Endodermal cell (in vitro differentiated cells): ENCODE data around the gene CAMSAP1. TPM values are rescaled to one million over a fixed set of nuclear protein-coding genes. Genes with fewer than 3 reads are reported as not detected.

Experiments used
- DNase-seq: peaks from one replicate; pipeline ENCODE4 v3.0.0-alpha.2; 2017
- H3K27ac ChIP-seq: 2 replicates; pipeline ENCODE4 v1.5.1; 2013; ENCODE audit warnings: mild to moderate bottlenecking, low read depth, low read length, moderate library complexity
- H3K27me3 ChIP-seq: 2 replicates; pipeline ENCODE4 v1.6.1; 2013; ENCODE audit warnings: mild to moderate bottlenecking, low read length, moderate library complexity; ENCODE audit not compliant: insufficient read depth, control insufficient read depth, poor library complexity, severe bottlenecking
- H3K36me3 ChIP-seq: 2 replicates; pipeline ENCODE4 v1.7.0; 2013; ENCODE audit warnings: mild to moderate bottlenecking, low read length, moderate library complexity; ENCODE audit not compliant: control insufficient read depth, insufficient read depth
- H3K4me1 ChIP-seq: one replicate; pipeline ENCODE4 v1.7.0; 2013; ENCODE audit warnings: low read length; ENCODE audit not compliant: control insufficient read depth, insufficient read depth
- H3K4me3 ChIP-seq: 2 replicates; pipeline ENCODE4 v1.5.1; 2013; ENCODE audit warnings: mild to moderate bottlenecking, low read length, moderate library complexity
- H3K9ac ChIP-seq: 2 replicates; pipeline ENCODE4 v1.6.1; 2013; ENCODE audit warnings: mild to moderate bottlenecking, low read length, moderate library complexity; ENCODE audit not compliant: poor library complexity, severe bottlenecking; ENCODE audit errors: extremely low read depth
- H3K9me3 ChIP-seq: 2 replicates; pipeline ENCODE4 v1.6.1; 2013; ENCODE audit warnings: mild to moderate bottlenecking, low read length, moderate library complexity; ENCODE audit not compliant: control insufficient read depth
- H3K27ac Mint-ChIP-seq: 2 replicates; pipeline ENCODE4 v1.8.0; 2020; ENCODE audit warnings: mixed read lengths
- H3K27me3 Mint-ChIP-seq: 2 replicates; pipeline ENCODE4 v1.8.0; 2021; ENCODE audit warnings: mild to moderate bottlenecking, mixed read lengths; ENCODE audit not compliant: insufficient read depth
- H3K36me3 Mint-ChIP-seq: 2 replicates; pipeline ENCODE4 v1.8.0; 2020; ENCODE audit warnings: low read depth, mixed read lengths
- H3K4me1 Mint-ChIP-seq: 2 replicates; pipeline ENCODE4 v1.8.0; 2020; ENCODE audit warnings: mixed read lengths
- H3K4me3 Mint-ChIP-seq: 2 replicates; pipeline ENCODE4 v1.8.0; 2020; ENCODE audit warnings: mild to moderate bottlenecking, moderate library complexity, mixed read lengths
- H3K9me3 Mint-ChIP-seq: 2 replicates; pipeline ENCODE4 v1.8.0; 2020; ENCODE audit warnings: mild to moderate bottlenecking, mixed read lengths
- WGBS, 2 experiments: methylation state at CpG; one replicate each; pipeline versions ENCODE4 v1.1.5 to v1.1.7; 2013; ENCODE audit warnings: missing lambda C conversion rate in 2 of 2, mixed read lengths in 1 of 2; ENCODE audit not compliant: insufficient coverage in 1 of 2, insufficient read length in 1 of 2; 5-methylcytosine and 5-hydroxymethylcytosine counted together
- total RNA-seq, 2 donors: library from RNA; stranded (reverse); fragmentation: NEBNext Ultra II Directional in 1 of 2; extraction: Animal tissue kit (Norgen Biotek cat#: 25700) in 1 of 2; gene quantifications; 2 replicates in 1 of 2; 3 replicates in 1 of 2; pipeline ENCODE4 v1.2.1, GENCODE V29; 2021
- TF ChIP-seq, protein P1 (sequence below): fragments of 200-600 bp; sonication (generic); conservative IDR thresholded peaks from 2 replicates; pipeline ENCODE4 v1.5.0; 2021; ENCODE audit warnings: antibody characterized with exemption, mild to moderate bottlenecking

The CAMSAP1 gene
- total RNA-seq, 2 donors from 2014 or later: 40.1 to 43.1 TPM

DNA sequence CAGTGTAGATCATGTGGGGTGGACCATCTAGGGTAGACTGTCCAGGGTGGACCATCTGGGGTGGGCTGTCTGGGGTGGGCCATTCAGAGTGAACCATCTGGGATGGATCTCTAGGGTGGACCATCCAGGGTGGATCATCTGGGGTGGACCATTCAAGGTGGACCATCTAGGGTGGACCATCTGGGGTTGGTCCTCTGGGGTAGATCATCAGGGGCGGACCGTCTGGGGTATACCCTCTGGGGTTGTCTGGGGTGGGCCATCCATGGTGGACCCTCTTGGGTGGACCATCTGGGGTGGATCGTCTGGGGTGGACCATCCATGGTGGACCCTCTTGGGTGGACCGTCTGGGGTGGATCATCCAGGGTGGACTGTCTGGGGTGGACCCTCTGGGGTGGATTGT is 141.1 kb downstream of the CAMSAP1 start:
- Mint-ChIP-seq H3K27ac (no peak overlapping the region), H3K9me3 (peaks cover 9% of the 10 kb centered on the region), H3K4me1 (no peaks in the 10 kb centered on the region), H3K4me3 (no peak overlapping the region), H3K36me3 (no peaks in the 10 kb centered on the region), H3K27me3 (no peaks in the 10 kb centered on the region)
- Histone ChIP-seq H3K36me3 (no peaks in the 10 kb centered on the region), H3K4me1 (no peaks in the 10 kb centered on the region), H3K4me3 (no peak overlapping the region), H3K27me3 (no peaks in the 10 kb centered on the region), H3K9me3 (no peaks in the 10 kb centered on the region), H3K27ac (no peak overlapping the region), H3K9ac (no peak overlapping the region)
- TF ChIP-seq, protein P1, sequence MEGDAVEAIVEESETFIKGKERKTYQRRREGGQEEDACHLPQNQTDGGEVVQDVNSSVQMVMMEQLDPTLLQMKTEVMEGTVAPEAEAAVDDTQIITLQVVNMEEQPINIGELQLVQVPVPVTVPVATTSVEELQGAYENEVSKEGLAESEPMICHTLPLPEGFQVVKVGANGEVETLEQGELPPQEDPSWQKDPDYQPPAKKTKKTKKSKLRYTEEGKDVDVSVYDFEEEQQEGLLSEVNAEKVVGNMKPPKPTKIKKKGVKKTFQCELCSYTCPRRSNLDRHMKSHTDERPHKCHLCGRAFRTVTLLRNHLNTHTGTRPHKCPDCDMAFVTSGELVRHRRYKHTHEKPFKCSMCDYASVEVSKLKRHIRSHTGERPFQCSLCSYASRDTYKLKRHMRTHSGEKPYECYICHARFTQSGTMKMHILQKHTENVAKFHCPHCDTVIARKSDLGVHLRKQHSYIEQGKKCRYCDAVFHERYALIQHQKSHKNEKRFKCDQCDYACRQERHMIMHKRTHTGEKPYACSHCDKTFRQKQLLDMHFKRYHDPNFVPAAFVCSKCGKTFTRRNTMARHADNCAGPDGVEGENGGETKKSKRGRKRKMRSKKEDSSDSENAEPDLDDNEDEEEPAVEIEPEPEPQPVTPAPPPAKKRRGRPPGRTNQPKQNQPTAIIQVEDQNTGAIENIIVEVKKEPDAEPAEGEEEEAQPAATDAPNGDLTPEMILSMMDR: no peak
- DNase-seq: no peak
- WGBS, 2 experiments: 86 to 100% methylated on average over 1 to 4 of the region's 4 CpGs

DNA sequence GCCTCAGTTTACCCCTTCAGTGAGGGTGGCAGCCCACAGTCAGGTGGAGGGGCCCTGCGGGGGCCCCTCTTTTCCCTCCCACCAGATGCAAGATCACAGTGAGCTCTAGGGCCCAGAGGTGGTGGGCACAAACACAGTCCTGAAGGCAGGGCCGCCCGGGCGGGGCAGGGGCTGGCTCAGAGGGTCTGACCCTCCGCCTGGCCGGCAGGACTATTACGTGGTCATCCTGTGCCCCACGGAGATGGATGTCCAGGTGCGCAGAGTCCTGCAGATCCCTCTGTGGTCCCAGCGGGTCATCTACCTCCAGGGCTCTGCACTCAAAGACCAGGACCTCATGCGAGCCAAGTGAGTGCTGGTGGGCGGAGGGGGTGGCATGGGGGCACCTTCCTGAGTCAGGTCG is 141.9 kb downstream of the CAMSAP1 start:
- H3K9ac ChIP-seq: no peak overlapping the region
- 91 to 94% methylated on average over 11 to 13 of the region's 13 CpGs for WGBS, 2 experiments
- TF ChIP-seq, protein P1: no peak
- Mint-ChIP-seq H3K36me3 (no peaks in the 10 kb centered on the region), H3K4me1 (no peaks in the 10 kb centered on the region), H3K4me3 (no peak overlapping the region), H3K27me3 (no peaks in the 10 kb centered on the region), H3K9me3 (peaks cover 9% of the 10 kb centered on the region), H3K27ac (no peak overlapping the region)
- no peaks in the 10 kb centered on the region for H3K4me1 ChIP-seq
- no peaks in the 10 kb centered on the region for H3K27me3 ChIP-seq
- H3K9me3 ChIP-seq: no peaks in the 10 kb centered on the region
- no peaks in the 10 kb centered on the region for H3K36me3 ChIP-seq
- H3K4me3 ChIP-seq: no peak overlapping the region
- no peak overlapping the region for H3K27ac ChIP-seq
- DNase-seq: no peak

DNA sequence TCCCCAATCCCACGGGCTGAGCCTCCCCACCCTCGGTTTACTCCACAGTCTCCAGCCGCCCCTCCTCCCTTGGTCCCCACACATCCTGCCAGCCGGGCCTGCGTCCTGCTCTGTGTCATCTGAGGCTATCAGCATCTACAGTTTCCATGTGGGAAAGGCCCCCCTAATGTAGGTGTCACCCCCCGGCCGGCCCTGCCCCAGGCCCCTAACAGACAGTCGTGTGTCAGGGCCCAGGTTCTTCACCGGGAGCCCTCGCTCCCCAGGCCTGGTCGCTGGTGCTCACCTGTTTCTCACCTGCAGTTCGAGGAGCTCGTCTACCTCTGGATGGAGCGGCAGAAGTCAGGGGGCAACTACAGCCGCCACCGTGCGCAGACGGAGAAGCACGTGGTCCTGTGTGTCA is 142.6 kb downstream of the CAMSAP1 start:
- H3K4me3 ChIP-seq: no peak overlapping the region
- H3K27me3 ChIP-seq: no peaks in the 10 kb centered on the region
- H3K36me3 Mint-ChIP-seq: no peaks in the 10 kb centered on the region
- no peak overlapping the region for H3K4me3 Mint-ChIP-seq
- no peaks in the 10 kb centered on the region for H3K36me3 ChIP-seq
- 84 to 88% methylated on average over 12 to 19 of the region's 19 CpGs for WGBS, 2 experiments
- peaks cover 9% of the 10 kb centered on the region for H3K9me3 Mint-ChIP-seq
- no peaks in the 10 kb centered on the region for H3K27me3 Mint-ChIP-seq
- H3K27ac Mint-ChIP-seq: no peak overlapping the region
- H3K27ac ChIP-seq: no peak overlapping the region
- no peak for DNase-seq
- TF ChIP-seq, protein P1: no peak
- H3K9ac ChIP-seq: no peak overlapping the region
- H3K9me3 ChIP-seq: no peaks in the 10 kb centered on the region
- no peaks in the 10 kb centered on the region for H3K4me1 ChIP-seq
- no peaks in the 10 kb centered on the region for H3K4me1 Mint-ChIP-seq
